Neural progenitor cell (in vitro differentiated cells): ENCODE data around the gene F5.

Experiments used
- EZH2 ChIP-seq: fragments of 200-600 bp; sonication (generic); IDR thresholded peaks from 2 replicates; pipeline ENCODE4 v1.6.1; 2017; ENCODE audit warnings: antibody characterized with exemption, mild to moderate bottlenecking, moderate library complexity
- EZH2phosphoT487 ChIP-seq: fragments of 200-600 bp; sonication (generic); IDR thresholded peaks from 2 replicates; pipeline ENCODE4 v1.6.1; 2017; ENCODE audit warnings: antibody characterized with exemption
- TF ChIP-seq, protein P1 (sequence below): fragments of 200-600 bp; sonication (generic); IDR thresholded peaks from 2 replicates; pipeline ENCODE4 v1.5.1; 2017; ENCODE audit warnings: antibody characterized with exemption, mild to moderate bottlenecking

DNA sequence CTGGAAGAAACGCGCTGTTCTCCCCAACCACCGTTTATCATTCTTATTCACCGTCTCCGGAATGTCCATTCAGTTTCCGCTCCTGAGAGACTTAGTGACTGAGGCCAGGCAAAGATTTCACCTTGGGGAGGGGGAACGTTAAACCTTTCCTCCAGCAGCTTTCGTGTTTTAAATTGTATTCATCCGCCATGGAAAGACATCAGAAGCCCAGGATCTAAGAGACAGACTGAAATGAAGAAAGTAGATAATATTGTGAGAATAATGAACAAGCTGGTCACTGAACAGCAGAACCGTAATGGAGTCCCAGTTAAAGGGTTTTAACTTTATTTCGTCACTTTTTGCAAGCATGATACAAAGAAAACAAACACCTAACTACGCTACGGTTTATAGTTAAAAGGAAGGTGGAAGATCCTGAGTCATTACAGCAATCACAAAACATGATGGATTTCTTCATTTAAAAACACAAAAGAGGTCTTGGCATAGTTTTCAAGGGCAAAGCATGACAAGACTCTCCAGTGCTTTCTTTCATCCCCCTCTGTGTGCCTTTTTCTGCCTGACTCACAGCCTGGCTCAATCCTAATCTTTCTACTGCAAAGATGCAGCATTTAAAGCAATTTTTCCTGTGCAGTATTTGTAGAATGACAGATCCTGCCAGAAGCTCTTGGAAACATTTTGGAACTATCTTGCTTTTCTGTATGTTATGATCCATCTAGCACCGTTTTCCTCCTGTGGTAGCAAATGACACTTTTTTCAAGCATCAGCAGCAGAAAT is 99.8 kb downstream of the F5 start:
- TF ChIP-seq, protein P1, sequence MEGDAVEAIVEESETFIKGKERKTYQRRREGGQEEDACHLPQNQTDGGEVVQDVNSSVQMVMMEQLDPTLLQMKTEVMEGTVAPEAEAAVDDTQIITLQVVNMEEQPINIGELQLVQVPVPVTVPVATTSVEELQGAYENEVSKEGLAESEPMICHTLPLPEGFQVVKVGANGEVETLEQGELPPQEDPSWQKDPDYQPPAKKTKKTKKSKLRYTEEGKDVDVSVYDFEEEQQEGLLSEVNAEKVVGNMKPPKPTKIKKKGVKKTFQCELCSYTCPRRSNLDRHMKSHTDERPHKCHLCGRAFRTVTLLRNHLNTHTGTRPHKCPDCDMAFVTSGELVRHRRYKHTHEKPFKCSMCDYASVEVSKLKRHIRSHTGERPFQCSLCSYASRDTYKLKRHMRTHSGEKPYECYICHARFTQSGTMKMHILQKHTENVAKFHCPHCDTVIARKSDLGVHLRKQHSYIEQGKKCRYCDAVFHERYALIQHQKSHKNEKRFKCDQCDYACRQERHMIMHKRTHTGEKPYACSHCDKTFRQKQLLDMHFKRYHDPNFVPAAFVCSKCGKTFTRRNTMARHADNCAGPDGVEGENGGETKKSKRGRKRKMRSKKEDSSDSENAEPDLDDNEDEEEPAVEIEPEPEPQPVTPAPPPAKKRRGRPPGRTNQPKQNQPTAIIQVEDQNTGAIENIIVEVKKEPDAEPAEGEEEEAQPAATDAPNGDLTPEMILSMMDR = no peak
- TF ChIP-seq EZH2phosphoT487 (no peak), EZH2 (no peak)
